ENCODE measurements around the gene C6orf120.

GRCh38 chr6:169675011-169675410, 26.9 kb upstream of the C6orf120 start:
- TF ChIP-seq EZH2 (IDR thresholded peaks at IDR 0.05; ENCODE audit: borderline replicate concordance), result no peak
- TF ChIP-seq, protein P1, sequence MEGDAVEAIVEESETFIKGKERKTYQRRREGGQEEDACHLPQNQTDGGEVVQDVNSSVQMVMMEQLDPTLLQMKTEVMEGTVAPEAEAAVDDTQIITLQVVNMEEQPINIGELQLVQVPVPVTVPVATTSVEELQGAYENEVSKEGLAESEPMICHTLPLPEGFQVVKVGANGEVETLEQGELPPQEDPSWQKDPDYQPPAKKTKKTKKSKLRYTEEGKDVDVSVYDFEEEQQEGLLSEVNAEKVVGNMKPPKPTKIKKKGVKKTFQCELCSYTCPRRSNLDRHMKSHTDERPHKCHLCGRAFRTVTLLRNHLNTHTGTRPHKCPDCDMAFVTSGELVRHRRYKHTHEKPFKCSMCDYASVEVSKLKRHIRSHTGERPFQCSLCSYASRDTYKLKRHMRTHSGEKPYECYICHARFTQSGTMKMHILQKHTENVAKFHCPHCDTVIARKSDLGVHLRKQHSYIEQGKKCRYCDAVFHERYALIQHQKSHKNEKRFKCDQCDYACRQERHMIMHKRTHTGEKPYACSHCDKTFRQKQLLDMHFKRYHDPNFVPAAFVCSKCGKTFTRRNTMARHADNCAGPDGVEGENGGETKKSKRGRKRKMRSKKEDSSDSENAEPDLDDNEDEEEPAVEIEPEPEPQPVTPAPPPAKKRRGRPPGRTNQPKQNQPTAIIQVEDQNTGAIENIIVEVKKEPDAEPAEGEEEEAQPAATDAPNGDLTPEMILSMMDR (IDR thresholded peaks at IDR 0.05; ENCODE audit: poor library complexity), result no peak
